GM12872 (cell line): Measurements from ENCODE around the gene MAN1B1.

Experiments
- TF ChIP-seq, protein P1 (sequence below): IDR thresholded peaks from 3 replicates; pipeline ENCODE4 v1.5.1; 2011; ENCODE audit warnings: low read depth, mild to moderate bottlenecking, low read length, moderate library complexity; ENCODE audit not compliant: insufficient read depth

Gene MAN1B1

DNA sequence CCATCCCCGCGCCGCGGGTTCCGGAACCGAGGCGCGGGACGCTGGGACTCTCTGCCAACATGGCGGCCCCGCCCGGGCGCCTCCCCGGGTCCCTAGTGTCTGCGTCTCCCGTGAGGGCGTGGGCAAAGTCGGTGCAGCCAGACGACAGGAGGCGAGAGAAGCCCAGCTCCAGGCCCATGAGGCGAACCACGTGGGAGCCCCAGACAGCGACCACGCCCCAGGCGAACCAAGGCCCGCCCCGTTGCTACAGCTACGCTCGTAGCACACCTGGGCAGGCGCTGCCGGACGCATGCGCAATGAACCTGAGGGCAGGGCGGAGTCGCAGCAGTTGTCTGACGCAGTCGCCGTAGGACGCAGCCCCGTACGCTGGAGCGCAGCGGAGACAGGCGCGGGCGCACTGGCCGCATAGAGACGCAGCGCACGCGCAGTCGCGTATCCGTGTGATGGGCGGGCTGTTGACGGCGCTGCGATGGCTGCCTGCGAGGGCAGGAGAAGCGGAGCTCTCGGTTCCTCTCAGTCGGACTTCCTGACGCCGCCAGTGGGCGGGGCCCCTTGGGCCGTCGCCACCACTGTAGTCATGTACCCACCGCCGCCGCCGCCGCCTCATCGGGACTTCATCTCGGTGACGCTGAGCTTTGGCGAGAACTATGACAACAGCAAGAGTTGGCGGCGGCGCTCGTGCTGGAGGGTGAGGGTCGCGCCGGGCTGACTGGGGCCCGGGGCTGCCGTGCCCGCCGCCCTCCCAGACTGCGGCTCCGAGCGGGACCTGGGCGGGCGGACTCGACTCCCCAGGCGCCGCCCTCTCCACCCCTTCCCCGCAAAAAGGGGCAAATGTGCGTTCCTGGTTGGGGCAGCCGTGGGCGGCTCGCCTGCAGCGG, at the start of gene MAN1B1:
TSS of gene MAN1B1 (plus strand) at position 455 of the 878 bp plus-strand sequence. CDS start at position 470, 15 bp downstream.
- TF ChIP-seq, protein P1, sequence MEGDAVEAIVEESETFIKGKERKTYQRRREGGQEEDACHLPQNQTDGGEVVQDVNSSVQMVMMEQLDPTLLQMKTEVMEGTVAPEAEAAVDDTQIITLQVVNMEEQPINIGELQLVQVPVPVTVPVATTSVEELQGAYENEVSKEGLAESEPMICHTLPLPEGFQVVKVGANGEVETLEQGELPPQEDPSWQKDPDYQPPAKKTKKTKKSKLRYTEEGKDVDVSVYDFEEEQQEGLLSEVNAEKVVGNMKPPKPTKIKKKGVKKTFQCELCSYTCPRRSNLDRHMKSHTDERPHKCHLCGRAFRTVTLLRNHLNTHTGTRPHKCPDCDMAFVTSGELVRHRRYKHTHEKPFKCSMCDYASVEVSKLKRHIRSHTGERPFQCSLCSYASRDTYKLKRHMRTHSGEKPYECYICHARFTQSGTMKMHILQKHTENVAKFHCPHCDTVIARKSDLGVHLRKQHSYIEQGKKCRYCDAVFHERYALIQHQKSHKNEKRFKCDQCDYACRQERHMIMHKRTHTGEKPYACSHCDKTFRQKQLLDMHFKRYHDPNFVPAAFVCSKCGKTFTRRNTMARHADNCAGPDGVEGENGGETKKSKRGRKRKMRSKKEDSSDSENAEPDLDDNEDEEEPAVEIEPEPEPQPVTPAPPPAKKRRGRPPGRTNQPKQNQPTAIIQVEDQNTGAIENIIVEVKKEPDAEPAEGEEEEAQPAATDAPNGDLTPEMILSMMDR: no peak

DNA sequence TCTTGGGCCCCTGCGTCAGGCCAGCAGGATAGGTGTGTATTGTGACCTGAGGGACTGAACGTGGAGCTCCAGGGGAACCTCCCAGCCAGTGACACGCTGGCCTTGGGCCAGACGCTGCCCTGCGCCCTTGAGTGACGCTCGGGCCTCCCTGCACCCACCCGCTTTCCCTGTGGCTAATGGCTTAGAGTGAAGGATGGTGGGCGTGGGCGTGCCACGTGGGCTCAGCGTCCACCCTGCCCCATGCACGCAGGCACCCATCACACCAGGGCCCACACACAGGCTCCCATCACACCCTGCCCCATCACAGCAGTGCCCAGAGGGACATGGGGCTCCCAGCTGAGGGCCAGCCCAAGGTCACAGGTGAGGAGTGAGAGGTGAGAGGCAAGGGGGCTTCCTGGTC, 49.8 kb upstream of the MAN1B1 start:
- TF ChIP-seq, protein P1: no peak

DNA sequence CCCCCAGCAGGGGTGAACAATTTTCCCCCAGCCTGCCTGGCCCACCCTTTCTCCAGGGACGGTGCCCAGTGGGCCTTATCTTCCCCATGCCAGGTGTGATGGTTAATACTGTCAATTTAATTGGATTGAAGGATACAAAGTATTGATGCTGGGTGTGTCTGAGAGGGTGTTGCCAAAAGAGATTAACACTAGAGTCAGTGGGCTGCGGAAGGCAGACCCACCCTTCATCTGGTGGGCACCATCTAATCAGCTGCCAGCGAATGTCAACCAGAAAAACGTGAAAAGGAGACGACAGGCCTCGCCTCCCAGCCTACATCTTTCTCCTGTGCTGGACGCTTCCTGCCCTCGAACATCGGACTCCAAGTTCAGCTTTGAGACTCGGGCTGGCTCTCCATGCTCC, 49.3 kb upstream of the MAN1B1 start:
- TF ChIP-seq, protein P1: no peak

DNA sequence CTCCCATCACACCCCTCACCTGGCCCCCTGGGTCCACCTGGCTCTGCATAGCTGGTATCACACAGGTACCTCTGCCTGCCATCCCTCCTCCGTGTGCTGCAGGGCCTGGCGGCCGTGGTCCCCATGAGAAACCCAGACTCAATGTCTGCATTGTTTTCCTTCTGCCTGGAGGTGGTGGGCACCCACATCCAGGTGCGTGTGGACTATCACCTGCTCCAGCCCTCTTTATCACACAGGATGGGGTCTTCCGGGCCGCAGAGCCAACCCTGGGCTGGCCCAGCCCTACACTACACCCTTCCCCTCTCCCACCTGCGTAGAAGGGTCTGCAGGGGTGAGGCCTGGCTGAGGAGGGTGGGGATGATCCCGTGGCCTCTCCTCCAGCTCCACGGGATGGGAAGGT, 47.9 kb upstream of the MAN1B1 start:
- TF ChIP-seq, protein P1: no peak

DNA sequence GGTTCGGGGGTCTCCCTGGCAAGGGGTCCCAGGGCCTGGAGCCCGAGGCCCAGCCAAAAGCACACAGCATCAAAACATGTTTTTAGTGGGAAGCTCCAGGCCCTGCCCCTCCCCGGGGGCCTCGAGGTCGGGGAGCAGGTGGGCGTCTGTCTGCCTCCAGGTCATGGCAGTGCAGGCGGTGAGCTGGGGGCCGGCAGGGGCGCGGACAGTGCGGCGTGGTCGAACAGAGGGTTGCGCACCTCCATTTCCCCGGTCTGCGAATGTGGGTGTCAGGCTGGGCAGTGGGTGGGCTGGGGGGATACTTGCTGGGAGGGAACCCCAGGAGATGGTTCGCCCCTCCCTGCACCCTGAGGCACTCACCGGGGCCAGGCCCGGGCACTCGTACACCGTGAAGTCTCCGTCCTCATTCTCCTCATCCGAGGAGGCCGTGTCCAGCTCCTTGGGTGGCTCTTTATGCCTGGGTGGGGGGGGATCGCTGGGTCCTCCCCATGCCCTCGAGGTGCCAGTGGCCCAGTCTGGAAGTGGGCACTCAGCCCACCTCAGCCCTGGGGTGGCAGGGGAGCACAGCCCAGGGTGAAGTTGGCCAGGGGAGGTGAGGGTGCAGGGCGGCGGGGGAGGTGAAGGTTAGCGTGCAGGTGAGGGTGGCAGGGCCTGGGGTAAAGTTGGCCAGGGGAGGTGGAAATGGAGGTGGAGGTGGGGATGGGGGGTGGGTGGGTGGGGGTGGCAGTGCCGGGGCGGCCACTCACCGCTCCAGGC, 47.0 kb upstream of the MAN1B1 start:
- TF ChIP-seq, protein P1: no peak

DNA sequence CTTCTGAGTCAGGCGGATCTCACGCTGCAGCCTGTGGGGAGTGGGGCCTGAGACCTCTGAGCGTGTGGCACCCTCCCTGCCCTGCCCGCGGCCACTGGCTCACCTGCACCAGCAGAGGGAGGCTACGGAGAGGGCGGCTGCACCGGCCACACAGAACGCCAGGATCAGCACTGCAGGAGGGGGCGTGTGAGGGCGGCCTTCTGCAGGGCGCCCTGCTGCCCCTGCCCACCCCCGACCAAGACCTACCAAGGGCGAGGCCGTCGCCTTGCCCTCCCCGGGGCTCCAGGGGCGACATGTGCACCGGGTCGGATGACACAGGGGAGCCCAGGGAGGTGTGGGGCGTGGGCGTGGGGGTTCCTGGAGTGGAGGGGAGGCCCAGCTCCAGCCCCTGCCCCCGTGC, 46.2 kb upstream of the MAN1B1 start:
- TF ChIP-seq, protein P1: no peak

DNA sequence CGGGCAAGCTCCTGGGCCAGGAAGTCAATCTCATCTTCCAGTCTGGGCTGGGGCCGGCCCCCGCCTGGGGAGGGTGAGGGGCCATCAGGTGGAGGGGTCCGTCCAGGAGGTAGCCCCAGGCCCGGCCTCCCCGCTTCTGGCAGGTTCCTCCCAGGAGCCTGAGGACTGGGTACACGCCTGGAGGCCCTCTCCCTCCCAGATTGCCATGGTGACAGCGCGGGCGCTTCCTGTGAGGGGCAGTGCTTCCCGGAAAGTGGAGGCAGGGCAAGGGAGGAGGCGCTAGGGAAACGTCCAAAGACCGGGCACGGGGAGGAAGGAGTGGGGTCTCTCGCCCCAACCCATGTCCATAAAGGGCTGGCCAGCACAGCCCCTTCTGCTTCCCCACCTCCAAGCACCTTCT, 45.7 kb upstream of the MAN1B1 start:
- TF ChIP-seq, protein P1: no peak
